HL-60 (cell line): ENCODE data around the gene STK25.
"Not testable (repeated sequence)": the region's sequence is repeated elsewhere in the genome, so short reads cannot be mapped to it uniquely, and the experiment has no call there.

ENCODE experiments used
- DNase-seq, 2 experiments: peaks; one replicate each; pipeline ENCODE4 v3.0.0-alpha.2; 2010 to 2020; ENCODE audit warnings: low read depth in 1 of 2, low spot score in 1 of 2
- H3K27ac ChIP-seq: fragments of 250-450 bp; sonication (Bioruptor Pico); replicated peaks from 2 replicates; pipeline ENCODE4 v1.5.1; 2020; ENCODE audit warnings: mild to moderate bottlenecking, moderate library complexity
- H3K27me3 ChIP-seq: fragments of 250-450 bp; sonication (Bioruptor Pico); 2 replicates; pipeline ENCODE4 v1.5.1; 2021; ENCODE audit warnings: mild to moderate bottlenecking, moderate library complexity; ENCODE audit not compliant: insufficient read depth, poor library complexity, severe bottlenecking
- H3K4me3 ChIP-seq: replicated peaks from 2 replicates; pipeline ENCODE4 v1.5.1; 2011; ENCODE audit warnings: mild to moderate bottlenecking, control low read depth, low read length; ENCODE audit not compliant: insufficient read depth
- CTCF ChIP-seq: IDR thresholded peaks from one replicate; pipeline ENCODE4 v1.5.1; 2011; ENCODE audit warnings: low read length, control low read depth, inconsistent platforms; ENCODE audit not compliant: insufficient read depth
- GABPA ChIP-seq: IDR thresholded peaks from 2 replicates; pipeline ENCODE4 v1.6.1; 2012; ENCODE audit warnings: low read depth
- POLR2AphosphoS5 ChIP-seq: IDR thresholded peaks from 2 replicates; pipeline ENCODE4 v1.6.1; 2012; ENCODE audit warnings: low read depth
- REST ChIP-seq: IDR thresholded peaks from 2 replicates; pipeline ENCODE4 v1.6.1; 2012; ENCODE audit warnings: low read depth; ENCODE audit not compliant: insufficient replicate concordance
- SPI1 ChIP-seq: IDR thresholded peaks from 2 replicates; pipeline ENCODE4 v1.6.1; 2012; ENCODE audit warnings: low read depth, mild to moderate bottlenecking, borderline replicate concordance

Gene STK25

DNA sequence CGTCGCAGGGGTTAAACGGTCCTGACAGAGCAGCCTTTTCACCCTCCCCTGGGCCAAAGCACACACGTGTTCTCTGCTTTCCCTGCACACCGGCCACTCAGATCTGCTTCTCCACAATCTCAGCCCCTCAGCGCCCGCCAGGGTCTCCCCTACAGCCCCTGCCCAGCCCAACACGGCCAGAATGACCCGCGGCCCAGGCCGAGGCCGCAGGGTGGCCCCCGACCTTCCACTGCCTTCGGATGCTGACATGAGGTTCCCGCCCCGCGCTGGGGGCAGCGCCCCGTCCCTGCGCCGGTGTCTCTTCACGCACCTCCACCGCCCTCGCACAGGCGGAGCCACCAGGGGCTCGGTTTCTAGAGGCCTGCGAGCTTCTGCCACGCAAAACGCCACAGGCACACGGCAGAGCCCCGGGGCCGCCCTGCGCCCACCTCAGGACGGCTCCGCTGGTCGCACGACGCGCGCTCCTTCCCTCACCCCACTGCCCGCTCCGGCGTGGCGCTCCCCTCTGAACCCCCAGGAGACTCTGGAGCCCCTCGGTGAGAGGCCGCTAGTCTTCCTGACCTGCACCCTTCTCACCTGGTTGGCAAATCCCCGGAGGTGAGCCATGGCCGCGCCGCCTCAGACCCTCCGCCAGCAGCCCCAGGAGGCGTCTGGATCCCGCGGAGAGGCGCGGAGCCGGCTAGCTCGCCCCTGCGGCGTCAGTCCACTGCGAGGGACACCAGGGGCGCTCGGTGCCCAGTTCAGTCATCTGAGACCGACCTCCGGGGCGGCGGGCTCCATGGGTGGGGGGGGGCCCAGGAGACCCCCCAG, 749 bp downstream of the STK25 start:
- Histone ChIP-seq H3K4me3 (peak overlapping the region; percentile 77), H3K27ac (0 out of 2 replicates have a peak overlapping the region, but pooled peaks have one; percentile 14), H3K27me3 (no peaks in the 10 kb centered on the region)
- TF ChIP-seq CTCF = no peak
- no peak for TF ChIP-seq POLR2AphosphoS5
- no peak for TF ChIP-seq REST
- TF ChIP-seq GABPA = no peak
- no peak for TF ChIP-seq SPI1
- peak; percentile 18 to 22 for DNase-seq

- Histone ChIP-seq H3K27me3 (no peaks in the 10 kb centered on the region), H3K4me3 (no peak overlapping the region), H3K27ac (no peak overlapping the region)
- no peak for DNase-seq
- TF ChIP-seq REST (no peak), SPI1 (no peak), CTCF (no peak), POLR2AphosphoS5 (no peak), GABPA (no peak)
Observed at GRCh38 chr2:241506793-241507429, 1.5 kb downstream of the STK25 start.

- not testable (repeated sequence) for H3K27me3 ChIP-seq, H3K4me3 ChIP-seq, DNase-seq, H3K27ac ChIP-seq
Observed at GRCh38 chr2:241506317-241506716, 2.1 kb downstream of the STK25 start.

GRCh38 chr2:241505781-241506201, 2.6 kb downstream of the STK25 start:
- TF ChIP-seq CTCF (no peak), POLR2AphosphoS5 (no peak), REST (no peak), GABPA (no peak), SPI1 (no peak)
- H3K4me3 ChIP-seq = no peak overlapping the region
- DNase-seq = no peak
- no peak overlapping the region for H3K27ac ChIP-seq
- H3K27me3 ChIP-seq = no peaks in the 10 kb centered on the region
